Neural cell (in vitro differentiated cells): ENCODE data around the gene SUFU.

Experiments used
- CTCF ChIP-seq: fragments of 450-650 bp; IDR thresholded peaks from 2 replicates; pipeline ENCODE4 v1.5.1; 2014; ENCODE audit warnings: antibody characterized with exemption, mild to moderate bottlenecking, moderate library complexity; ENCODE audit not compliant: poor library complexity, severe bottlenecking
- POLR2AphosphoS5 ChIP-seq: IDR thresholded peaks from 2 replicates; pipeline ENCODE4 v1.6.1; 2012
- TAF1 ChIP-seq: IDR thresholded peaks from 2 replicates; pipeline ENCODE4 v1.6.1; 2012; ENCODE audit warnings: low read depth

GRCh38 chr10:102552533-102552932 lies 48.8 kb downstream of the SUFU start:
- TF ChIP-seq CTCF: no peak
- no peak for TF ChIP-seq TAF1
- no peak for TF ChIP-seq POLR2AphosphoS5
